Endothelial cell of umbilical vein (primary cell): ENCODE data around the gene PCDH9.

Experiments
- CTCF ChIP-seq, 2 donors: IDR thresholded peaks; 1 replicate in 1 of 2; 2 replicates in 1 of 2; pipeline ENCODE4 v1.5.1; 2011; ENCODE audit warnings: low read length in 2 of 2, mild to moderate bottlenecking in 2 of 2, moderate library complexity in 2 of 2, control low read depth in 1 of 2, inconsistent platforms in 1 of 2, low read depth in 1 of 2; ENCODE audit not compliant: insufficient read depth in 1 of 2; ENCODE audit errors: extremely low read depth in 1 of 2
- EZH2 ChIP-seq: IDR thresholded peaks from 2 replicates; pipeline ENCODE4 v1.6.1; 2012; ENCODE audit warnings: borderline replicate concordance, low read depth, mild to moderate bottlenecking, moderate library complexity, low read length, inconsistent platforms; ENCODE audit not compliant: severe bottlenecking
- GATA2 ChIP-seq: IDR thresholded peaks from 2 replicates; pipeline ENCODE4 v1.7.0; 2011; ENCODE audit warnings: low read depth, mild to moderate bottlenecking, moderate library complexity, mixed read lengths, low read length; ENCODE audit not compliant: insufficient read length, insufficient read depth
- JUN ChIP-seq: IDR thresholded peaks from 2 replicates; pipeline ENCODE4 v1.6.1; 2011; ENCODE audit warnings: borderline replicate concordance, low read depth; ENCODE audit not compliant: insufficient read length, insufficient read depth
- MAX ChIP-seq: IDR thresholded peaks from 2 replicates; pipeline ENCODE4 v1.6.1; 2011; ENCODE audit not compliant: insufficient read depth, insufficient read length
- MYC ChIP-seq: IDR thresholded peaks from one replicate; pipeline ENCODE4 v1.6.1; 2011; ENCODE audit warnings: mild to moderate bottlenecking, low read depth, low read length
- POLR2A ChIP-seq: IDR thresholded peaks from 2 replicates; pipeline ENCODE4 v1.6.1; 2012; ENCODE audit warnings: low read depth, mild to moderate bottlenecking, control low read depth, low read length
- POLR2AphosphoS5 ChIP-seq: IDR thresholded peaks from 2 replicates; pipeline ENCODE4 v1.6.1; 2012; ENCODE audit warnings: low read depth, mild to moderate bottlenecking, control low read depth, low read length, moderate library complexity; ENCODE audit not compliant: insufficient read depth

GRCh38 chr13:66312312-66313087, 917.6 kb downstream of the PCDH9 start:
- no peak for TF ChIP-seq POLR2A
- TF ChIP-seq CTCF (IDR thresholded peaks at IDR 0.05; ENCODE audit: extremely low read depth in 1 of 2, insufficient read depth in 1 of 2, low read depth in 1 of 2, low read length in 2 of 2), result no peak
- TF ChIP-seq POLR2AphosphoS5, result no peak
- no peak for TF ChIP-seq EZH2
- TF ChIP-seq GATA2, result no peak
- TF ChIP-seq MAX, result no peak
- no peak for TF ChIP-seq MYC
- no peak for TF ChIP-seq JUN
